ENCODE measurements around the gene DTD1.

GRCh38 chr20:18737140-18737539 lies 149.3 kb downstream of the DTD1 start:
- TF ChIP-seq MYC (IDR thresholded peaks at IDR 0.05; ENCODE audit: low read depth, low read length): no peak
- TF ChIP-seq, protein P1, sequence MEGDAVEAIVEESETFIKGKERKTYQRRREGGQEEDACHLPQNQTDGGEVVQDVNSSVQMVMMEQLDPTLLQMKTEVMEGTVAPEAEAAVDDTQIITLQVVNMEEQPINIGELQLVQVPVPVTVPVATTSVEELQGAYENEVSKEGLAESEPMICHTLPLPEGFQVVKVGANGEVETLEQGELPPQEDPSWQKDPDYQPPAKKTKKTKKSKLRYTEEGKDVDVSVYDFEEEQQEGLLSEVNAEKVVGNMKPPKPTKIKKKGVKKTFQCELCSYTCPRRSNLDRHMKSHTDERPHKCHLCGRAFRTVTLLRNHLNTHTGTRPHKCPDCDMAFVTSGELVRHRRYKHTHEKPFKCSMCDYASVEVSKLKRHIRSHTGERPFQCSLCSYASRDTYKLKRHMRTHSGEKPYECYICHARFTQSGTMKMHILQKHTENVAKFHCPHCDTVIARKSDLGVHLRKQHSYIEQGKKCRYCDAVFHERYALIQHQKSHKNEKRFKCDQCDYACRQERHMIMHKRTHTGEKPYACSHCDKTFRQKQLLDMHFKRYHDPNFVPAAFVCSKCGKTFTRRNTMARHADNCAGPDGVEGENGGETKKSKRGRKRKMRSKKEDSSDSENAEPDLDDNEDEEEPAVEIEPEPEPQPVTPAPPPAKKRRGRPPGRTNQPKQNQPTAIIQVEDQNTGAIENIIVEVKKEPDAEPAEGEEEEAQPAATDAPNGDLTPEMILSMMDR (IDR thresholded peaks at IDR 0.05; ENCODE audit: low read depth, low read length): no peak
- no peak for TF ChIP-seq POLR2A (IDR thresholded peaks at IDR 0.05; ENCODE audit: extremely low read depth, insufficient read length)
